PC-3 (cell line): ENCODE data around the gene TMEM63B. TPM values are rescaled to one million over a fixed set of nuclear protein-coding genes. Genes with fewer than 3 reads are reported as not detected.
A peak's percentile ranks its signal among the peaks of the same experiment; 100 is the strongest.

ENCODE experiments used
- ATAC-seq: fragments of 200-7000 bp; cut with Tn5 transposase; 2 replicates; pipeline ENCODE4 v1.9.1; 2020; ENCODE audit warnings: mild to moderate bottlenecking, moderate library complexity
- BruUV-seq: library from RNA; stranded (reverse); fragments of 400-500 nt; replicated peaks from 2 replicates; lab custom pipeline; 2021; lab: Mats Ljungman, UMichigan
- CTCF ChIA-PET: fragments of 300-600 bp; sonication (Branson Sonifier 250); formaldehyde crosslinking; loops from one replicate; lab custom pipeline; 2022; ENCODE audit warnings: antibody characterized with exemption; lab: Charles Lee
- POLR2A ChIA-PET: fragments of 300-600 bp; sonication (Branson Sonifier 250); formaldehyde crosslinking; loops from one replicate; lab custom pipeline; 2022; ENCODE audit warnings: antibody characterized with exemption; ENCODE audit not compliant: unreplicated experiment; lab: Charles Lee
- DNase-seq: peaks from one replicate; pipeline ENCODE4 v3.0.0-alpha.2; 2015
- H2AFZ ChIP-seq: fragments of 300-600 bp; sonication (generic); 2 replicates; pipeline ENCODE4 v1.6.0; 2016; ENCODE audit warnings: antibody characterized with exemption, low read length
- H3F3A ChIP-seq: fragments of 300-600 bp; sonication (generic); one replicate; pipeline ENCODE4 v1.6.0; 2017; ENCODE audit warnings: antibody characterized with exemption, low read length, control low read depth, mild to moderate bottlenecking; ENCODE audit not compliant: unreplicated experiment
- H3K27ac ChIP-seq: fragments of 300-600 bp; sonication (generic); 2 replicates; pipeline ENCODE4 v1.5.1; 2016; ENCODE audit warnings: mild to moderate bottlenecking, low read length
- H3K27me3 ChIP-seq: fragments of 300-600 bp; sonication (generic); 2 replicates; pipeline ENCODE4 v1.6.1; 2016; ENCODE audit warnings: low read length, mixed read lengths
- H3K36me3 ChIP-seq: fragments of 300-600 bp; sonication (generic); 2 replicates; pipeline ENCODE4 v1.6.1; 2016; ENCODE audit warnings: low read depth, mixed run types, low read length, mixed read lengths
- H3K4me1 ChIP-seq: fragments of 300-600 bp; sonication (generic); 2 replicates; pipeline ENCODE4 v1.5.1; 2016; ENCODE audit warnings: low read length; ENCODE audit not compliant: insufficient read depth
- H3K4me2 ChIP-seq: fragments of 300-600 bp; sonication (generic); 2 replicates; pipeline ENCODE4 v1.6.0; 2016; ENCODE audit warnings: low read length
- H3K4me3 ChIP-seq: fragments of 300-600 bp; sonication (generic); 2 replicates; pipeline ENCODE4 v1.5.1; 2016; ENCODE audit warnings: mild to moderate bottlenecking, low read length, mixed read lengths
- H3K79me2 ChIP-seq: fragments of 300-600 bp; sonication (generic); 2 replicates; pipeline ENCODE4 v1.6.1; 2017; ENCODE audit warnings: low read length, mixed read lengths
- H3K9ac ChIP-seq: fragments of 300-600 bp; sonication (generic); 2 replicates; pipeline ENCODE4 v1.6.0; 2016; ENCODE audit warnings: mild to moderate bottlenecking, low read length
- H3K9me2 ChIP-seq: fragments of 300-600 bp; sonication (generic); replicated peaks from 2 replicates; pipeline ENCODE4 v1.6.1; 2016; ENCODE audit warnings: mixed run types, low read length, mixed read lengths
- H3K9me3 ChIP-seq: fragments of 300-600 bp; sonication (generic); 2 replicates; pipeline ENCODE4 v1.6.1; 2016; ENCODE audit warnings: low read length, mixed read lengths
- H4K20me1 ChIP-seq: fragments of 300-600 bp; sonication (generic); 2 replicates; pipeline ENCODE4 v1.6.1; 2016; ENCODE audit warnings: low read length, mixed read lengths
- CTCF ChIP-seq: fragments of 300-600 bp; sonication (generic); conservative IDR thresholded peaks from 2 replicates; pipeline ENCODE4 v1.5.1; 2017; ENCODE audit warnings: antibody characterized with exemption, low read depth, mild to moderate bottlenecking, low read length
- EZH2 ChIP-seq: fragments of 300-600 bp; sonication (generic); IDR thresholded peaks from one replicate; pipeline ENCODE4 v1.6.1; 2017; ENCODE audit warnings: antibody characterized with exemption, mild to moderate bottlenecking, low read length; ENCODE audit not compliant: unreplicated experiment
- EZH2phosphoT487 ChIP-seq: fragments of 300-600 bp; sonication (generic); IDR thresholded peaks from 2 replicates; pipeline ENCODE4 v1.6.1; 2018; ENCODE audit warnings: mild to moderate bottlenecking, antibody characterized with exemption, low read length, borderline replicate concordance
- intact Hi-C: fragments of 100-400 bp; cut with micrococcal nuclease; formaldehyde crosslinking; loops from 2 replicates; pipeline ENCODE4 v1.9.0; 2023
- total RNA-seq: library from RNA; depleted of rRNA; stranded (reverse); fragments of >200 nt; gene quantifications from 2 replicates; pipeline ENCODE4 v1.2.3, GENCODE V29; 2014

Gene TMEM63B
- total RNA-seq, 1 experiment from 2014 or later: 23.6 TPM

- CTCF ChIA-PET: no interaction called here
- no TSS peak for BruUV-seq
- no peak within 1 kb of the TSS for H3K9ac ChIP-seq
Measured at GRCh38 chr6:44158770-44159228, 31.4 kb downstream of the TMEM63B start, which contains the start of gene CAPN11. TSS of gene CAPN11 (plus strand) at chr6:44158820. CDS start at chr6:44158849, 29 bp downstream.

GRCh38 chr6:44161997-44162338 is 34.6 kb downstream of the TMEM63B start:
- intact Hi-C loops: no loop called here
- ChIA-PET POLR2A (no interaction called here), CTCF (no interaction called here)
- ATAC-seq (peak; percentile 44), DNase-seq (peak; percentile 54)
- Histone ChIP-seq H3K4me1 (peaks cover 9% of the 10 kb centered on the region; the same call in 1 of the 2 replicates), H3K79me2 (no peaks in the 10 kb centered on the region), H3K27me3 (no peaks in the 10 kb centered on the region), H3K4me2 (no peak overlapping the region), H3F3A (no peaks in the 10 kb centered on the region), H3K9me2 (no peaks in the 10 kb centered on the region), H2AFZ (no peak overlapping the region), H3K9me3 (no peaks in the 10 kb centered on the region), H3K9ac (no peak overlapping the region), H3K27ac (no peak overlapping the region), H4K20me1 (no peaks in the 10 kb centered on the region), H3K36me3 (no peaks in the 10 kb centered on the region), H3K4me3 (no peak overlapping the region)
- TF ChIP-seq EZH2: no peak
- no peak for TF ChIP-seq EZH2phosphoT487
- TF ChIP-seq CTCF: no peak
- BruUV-seq: no TSS peak

More at GRCh38 chr6:44158770-44159228, 31.4 kb downstream of the TMEM63B start, which contains the start of gene CAPN11:
- no peak for DNase-seq
- no peak for TF ChIP-seq EZH2
- no peak for TF ChIP-seq EZH2phosphoT487
- TF ChIP-seq CTCF: no peak
- H3K4me1 ChIP-seq: peaks cover 9% of the 10 kb centered on the region; the same call in 1 of the 2 replicates
- no peak within 1 kb of the TSS for H2AFZ ChIP-seq
- no peak within 1 kb of the TSS for H3K4me2 ChIP-seq
- no peaks in the 10 kb centered on the region for H3K79me2 ChIP-seq
- H3K27ac ChIP-seq: no peak within 1 kb of the TSS
- intact Hi-C loops: no loop called here
- no peaks in the 10 kb centered on the region for H3K27me3 ChIP-seq
- no peaks in the 10 kb centered on the region for H3K36me3 ChIP-seq
- H3K9me3 ChIP-seq: no peaks in the 10 kb centered on the region
- POLR2A ChIA-PET: no interaction called here
- no peaks in the 10 kb centered on the region for H3K9me2 ChIP-seq
- no peak within 1 kb of the TSS for H3K4me3 ChIP-seq
- H3F3A ChIP-seq: no peaks in the 10 kb centered on the region
- ATAC-seq: no peak
- no peaks in the 10 kb centered on the region for H4K20me1 ChIP-seq

- ChIA-PET POLR2A (no interaction called here), CTCF (no interaction called here)
- intact Hi-C loops: no loop called here
- TF ChIP-seq CTCF (no peak), EZH2 (no peak), EZH2phosphoT487 (no peak)
- no TSS peak for BruUV-seq
- Histone ChIP-seq H3K9ac (no peak overlapping the region), H3F3A (no peaks in the 10 kb centered on the region), H4K20me1 (no peaks in the 10 kb centered on the region), H3K4me3 (no peak overlapping the region), H3K27ac (no peak overlapping the region), H3K4me1 (peaks cover 9% of the 10 kb centered on the region; the same call in 1 of the 2 replicates), H2AFZ (no peak overlapping the region), H3K36me3 (no peaks in the 10 kb centered on the region), H3K4me2 (no peak overlapping the region), H3K9me2 (no peaks in the 10 kb centered on the region), H3K9me3 (no peaks in the 10 kb centered on the region), H3K79me2 (no peaks in the 10 kb centered on the region), H3K27me3 (no peaks in the 10 kb centered on the region)
- ATAC-seq: no peak
- no peak for DNase-seq
Measured at GRCh38 chr6:44162876-44163625, 35.7 kb downstream of the TMEM63B start.
